Measurements from ENCODE around the gene MAFG. TPM values are rescaled to one million over a fixed set of nuclear protein-coding genes. Genes with fewer than 3 reads are reported as not detected.

Gene MAFG
- polyA plus RNA-seq, 1 donor: 21.1 TPM

DNA sequence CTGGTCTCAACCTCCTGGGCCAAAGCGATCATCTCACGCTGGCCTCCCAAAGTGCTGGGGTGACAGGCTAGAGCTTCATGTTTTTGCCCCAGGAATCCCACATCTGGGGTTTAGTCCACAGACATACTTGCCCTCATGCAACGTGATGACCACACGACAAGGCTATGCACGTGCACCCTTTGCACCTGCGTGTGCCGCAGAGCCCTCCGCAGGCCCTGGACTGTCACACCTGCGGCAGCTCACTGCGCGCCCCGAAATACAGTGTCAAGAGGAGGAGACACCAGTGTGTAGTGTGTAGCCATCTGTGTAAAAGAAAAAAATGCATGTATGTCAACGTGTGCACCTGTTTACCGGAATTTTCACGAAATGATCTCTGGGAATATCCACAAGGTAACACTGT lies 23.0 kb upstream of the MAFG start:
- WGBS (ENCODE audit: insufficient coverage, low lambda C conversion rate): no CpG with 5 or more reads among the region's 15 CpGs
- Histone ChIP-seq H3K36me3 (ENCODE audit: control insufficient read depth, insufficient read depth, low read length) (no peaks in the 10 kb centered on the region), H3K9me3 (ENCODE audit: control insufficient read depth, low read depth, low read length) (no peaks in the 10 kb centered on the region), H3K4me1 (ENCODE audit: control insufficient read depth, insufficient read depth, low read length) (no peaks in the 10 kb centered on the region), H3K27ac (ENCODE audit: low read length) (no peak overlapping the region), H3K27me3 (ENCODE audit: control insufficient read depth, insufficient read depth, low read length) (peaks cover 5% of the 10 kb centered on the region), H3K4me3 (ENCODE audit: low read length) (no peak overlapping the region)
- no peak for DNase-seq

DNA sequence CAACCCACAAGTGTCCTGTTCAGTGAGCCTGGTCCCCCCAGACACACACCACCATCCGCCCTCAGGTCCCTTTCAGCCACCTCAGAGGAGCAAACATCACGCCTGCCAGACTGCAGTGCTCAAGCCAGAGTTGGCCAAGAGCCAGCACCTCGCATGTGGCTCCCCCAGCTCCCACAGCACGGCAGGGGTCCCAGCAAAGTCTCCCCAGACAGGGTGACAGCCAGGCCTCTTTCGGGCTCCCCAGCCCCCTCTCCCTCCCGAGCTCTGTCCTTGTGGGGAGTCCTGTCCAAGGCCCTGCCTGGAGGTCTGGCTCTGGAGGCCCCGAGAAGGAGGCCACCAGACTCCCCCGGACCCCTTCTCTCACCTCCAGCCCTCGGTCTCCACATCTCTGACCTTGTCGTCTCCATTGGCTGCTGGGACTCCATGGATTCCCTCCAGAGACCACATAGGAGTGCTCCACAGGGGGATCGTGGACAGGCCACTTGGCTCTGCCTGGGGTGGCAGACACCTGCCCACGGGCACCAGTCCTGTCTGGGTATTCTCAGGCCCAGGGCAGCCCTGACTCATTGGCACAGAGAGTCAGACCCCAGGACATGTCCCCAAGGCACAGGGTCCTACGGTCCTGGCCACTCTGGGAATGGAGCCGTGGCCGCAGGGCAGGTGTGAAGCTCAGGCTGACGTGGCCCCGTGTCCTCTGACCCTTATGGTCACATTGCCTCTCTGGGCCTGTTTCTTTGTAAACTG lies 21.3 kb upstream of the MAFG start:
- DNase-seq: no peak
- H3K27ac ChIP-seq (ENCODE audit: low read length): no peak overlapping the region
- no peaks in the 10 kb centered on the region for H3K4me1 ChIP-seq (ENCODE audit: control insufficient read depth, insufficient read depth, low read length)
- no peaks in the 10 kb centered on the region for H3K36me3 ChIP-seq (ENCODE audit: control insufficient read depth, insufficient read depth, low read length)
- H3K9me3 ChIP-seq (ENCODE audit: control insufficient read depth, low read depth, low read length): no peaks in the 10 kb centered on the region
- 100% methylated on average over 2 of the region's 17 CpGs for WGBS (ENCODE audit: insufficient coverage, low lambda C conversion rate)
- no peak overlapping the region for H3K4me3 ChIP-seq (ENCODE audit: low read length)
- peaks cover 5% of the 10 kb centered on the region for H3K27me3 ChIP-seq (ENCODE audit: control insufficient read depth, insufficient read depth, low read length)

DNA sequence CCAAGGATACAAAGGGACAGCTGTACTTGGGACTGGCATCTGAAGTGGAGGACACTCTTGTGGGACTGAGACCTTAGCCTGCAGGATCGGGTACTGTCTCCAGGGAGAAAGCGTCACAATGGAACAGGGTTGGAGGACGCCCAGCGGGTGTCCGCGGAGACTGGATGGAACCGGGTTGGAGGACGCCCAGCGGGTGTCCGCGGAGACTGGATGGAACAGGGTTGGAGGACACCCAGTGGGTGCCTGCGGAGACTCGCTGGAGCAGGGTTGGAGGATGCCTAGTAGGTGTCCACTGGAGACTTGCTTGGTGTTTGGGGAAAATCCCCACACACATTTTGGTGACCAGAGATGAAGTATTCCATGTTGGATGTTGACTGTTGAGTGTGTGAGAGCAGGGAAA lies 19.7 kb upstream of the MAFG start, which contains the start of gene MYADML2:
Gene MYADML2, minus strand, starts transcription at position 45 of the 400 bp plus-strand sequence. CDS start 5,492 bp downstream, outside the sequence.
- DNase-seq: no peak
- peaks cover 3% of the 10 kb centered on the region for H3K27me3 ChIP-seq (ENCODE audit: control insufficient read depth, insufficient read depth, low read length)
- H3K36me3 ChIP-seq (ENCODE audit: control insufficient read depth, insufficient read depth, low read length): no peaks in the 10 kb centered on the region
- H3K27ac ChIP-seq (ENCODE audit: low read length): no peak within 1 kb of the TSS
- WGBS (ENCODE audit: insufficient coverage, low lambda C conversion rate): no CpG with 5 or more reads among the region's 13 CpGs
- no peaks in the 10 kb centered on the region for H3K4me1 ChIP-seq (ENCODE audit: control insufficient read depth, insufficient read depth, low read length)
- no peaks in the 10 kb centered on the region for H3K9me3 ChIP-seq (ENCODE audit: control insufficient read depth, low read depth, low read length)
- no peak within 1 kb of the TSS for H3K4me3 ChIP-seq (ENCODE audit: low read length)

DNA sequence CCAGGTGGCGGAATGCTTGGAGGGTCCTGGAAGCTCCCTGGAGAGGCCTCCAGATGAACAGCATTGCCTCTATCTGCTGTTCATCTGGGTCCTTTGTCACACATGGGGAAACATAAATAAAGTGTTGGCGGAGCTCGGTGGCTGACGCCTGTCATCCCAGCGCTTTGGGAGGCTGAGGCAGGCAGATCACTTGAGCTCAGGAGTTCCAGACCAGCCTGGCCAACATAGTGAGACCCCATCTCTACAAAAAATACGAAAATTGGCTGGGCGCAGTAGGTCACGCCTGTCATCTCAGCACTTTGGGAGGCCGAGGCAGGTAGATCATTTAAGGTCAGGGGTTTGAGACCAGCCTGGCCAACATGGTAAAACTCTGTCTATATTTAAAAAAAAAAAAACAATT lies 17.3 kb upstream of the MAFG start:
- 100% methylated on average over 1 of the region's 9 CpGs for WGBS (ENCODE audit: insufficient coverage, low lambda C conversion rate)
- DNase-seq: no peak
- H3K36me3 ChIP-seq (ENCODE audit: control insufficient read depth, insufficient read depth, low read length): no peaks in the 10 kb centered on the region
- peaks cover 8% of the 10 kb centered on the region for H3K27me3 ChIP-seq (ENCODE audit: control insufficient read depth, insufficient read depth, low read length)
- H3K9me3 ChIP-seq (ENCODE audit: control insufficient read depth, low read depth, low read length): peaks cover 6% of the 10 kb centered on the region
- H3K4me3 ChIP-seq (ENCODE audit: low read length): no peak overlapping the region
- no peaks in the 10 kb centered on the region for H3K4me1 ChIP-seq (ENCODE audit: control insufficient read depth, insufficient read depth, low read length)
- no peak overlapping the region for H3K27ac ChIP-seq (ENCODE audit: low read length)

DNA sequence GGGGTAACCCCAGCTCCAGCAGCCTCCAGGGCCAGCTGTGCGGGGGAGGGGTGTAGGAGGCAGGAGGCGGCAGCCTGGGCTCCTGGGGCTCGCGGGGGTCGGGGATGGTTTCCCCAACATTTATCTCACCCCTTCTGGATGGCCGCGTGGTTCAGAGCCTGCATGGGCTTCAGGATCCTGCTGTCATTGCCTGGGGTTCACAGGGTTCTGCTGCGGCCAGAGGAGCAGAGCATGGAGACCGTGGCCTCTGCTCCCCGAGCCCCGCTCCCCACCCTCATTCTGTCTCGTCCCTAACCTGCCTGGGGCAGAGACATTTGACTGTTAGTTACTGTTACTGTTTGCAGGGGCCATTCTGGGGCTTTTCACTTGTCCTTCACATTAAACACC lies 14.6 kb upstream of the MAFG start:
- Histone ChIP-seq H3K27me3 (ENCODE audit: control insufficient read depth, insufficient read depth, low read length) (peaks cover 8% of the 10 kb centered on the region), H3K36me3 (ENCODE audit: control insufficient read depth, insufficient read depth, low read length) (no peaks in the 10 kb centered on the region), H3K4me3 (ENCODE audit: low read length) (no peak overlapping the region), H3K27ac (ENCODE audit: low read length) (no peak overlapping the region), H3K4me1 (ENCODE audit: control insufficient read depth, insufficient read depth, low read length) (peaks cover 2% of the 10 kb centered on the region), H3K9me3 (ENCODE audit: control insufficient read depth, low read depth, low read length) (peaks cover 6% of the 10 kb centered on the region)
- WGBS (ENCODE audit: insufficient coverage, low lambda C conversion rate): no CpG with 5 or more reads among the region's 12 CpGs
- DNase-seq: no peak

DNA sequence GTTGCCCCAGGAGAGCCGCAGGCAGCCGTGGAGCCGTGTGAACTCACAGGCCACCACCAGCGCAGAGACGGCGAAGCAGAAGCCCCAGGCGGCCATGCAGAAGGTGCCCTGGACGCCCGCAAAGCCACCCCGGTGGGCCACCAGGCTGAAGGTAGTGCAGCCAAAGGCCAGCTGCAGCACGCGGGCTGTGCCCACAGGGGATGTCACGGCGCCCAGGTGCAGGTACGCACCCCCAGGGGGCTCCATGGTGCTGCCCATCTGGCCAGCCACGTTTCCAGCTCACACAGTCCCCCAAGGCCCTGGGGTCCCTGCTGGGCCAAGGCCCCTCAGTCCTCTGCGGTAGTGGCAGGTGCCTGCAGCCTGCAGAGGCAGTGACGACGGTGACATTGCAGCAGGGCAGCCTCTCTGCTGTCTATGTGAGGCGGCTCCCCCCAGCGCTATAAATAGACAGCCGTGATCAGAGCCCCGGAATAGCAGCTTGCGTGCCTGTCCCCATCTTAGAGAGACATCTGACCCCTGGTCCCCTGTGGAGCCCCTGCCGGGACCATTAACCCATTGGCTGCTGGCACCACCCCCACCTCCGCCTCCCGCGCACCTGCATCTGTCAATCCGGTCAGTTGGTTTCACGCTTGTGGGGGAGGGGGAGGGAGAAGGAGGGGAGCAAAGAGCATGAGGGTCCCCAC lies 14.1 kb upstream of the MAFG start:
- Histone ChIP-seq H3K4me3 (ENCODE audit: low read length) (no peak overlapping the region), H3K9me3 (ENCODE audit: control insufficient read depth, low read depth, low read length) (peaks cover 6% of the 10 kb centered on the region), H3K27me3 (ENCODE audit: control insufficient read depth, insufficient read depth, low read length) (peaks cover 8% of the 10 kb centered on the region), H3K4me1 (ENCODE audit: control insufficient read depth, insufficient read depth, low read length) (peaks cover 5% of the 10 kb centered on the region), H3K27ac (ENCODE audit: low read length) (no peak overlapping the region), H3K36me3 (ENCODE audit: control insufficient read depth, insufficient read depth, low read length) (no peaks in the 10 kb centered on the region)
- WGBS (ENCODE audit: insufficient coverage, low lambda C conversion rate): 0% methylated on average over 1 of the region's 30 CpGs
- no peak for DNase-seq

DNA sequence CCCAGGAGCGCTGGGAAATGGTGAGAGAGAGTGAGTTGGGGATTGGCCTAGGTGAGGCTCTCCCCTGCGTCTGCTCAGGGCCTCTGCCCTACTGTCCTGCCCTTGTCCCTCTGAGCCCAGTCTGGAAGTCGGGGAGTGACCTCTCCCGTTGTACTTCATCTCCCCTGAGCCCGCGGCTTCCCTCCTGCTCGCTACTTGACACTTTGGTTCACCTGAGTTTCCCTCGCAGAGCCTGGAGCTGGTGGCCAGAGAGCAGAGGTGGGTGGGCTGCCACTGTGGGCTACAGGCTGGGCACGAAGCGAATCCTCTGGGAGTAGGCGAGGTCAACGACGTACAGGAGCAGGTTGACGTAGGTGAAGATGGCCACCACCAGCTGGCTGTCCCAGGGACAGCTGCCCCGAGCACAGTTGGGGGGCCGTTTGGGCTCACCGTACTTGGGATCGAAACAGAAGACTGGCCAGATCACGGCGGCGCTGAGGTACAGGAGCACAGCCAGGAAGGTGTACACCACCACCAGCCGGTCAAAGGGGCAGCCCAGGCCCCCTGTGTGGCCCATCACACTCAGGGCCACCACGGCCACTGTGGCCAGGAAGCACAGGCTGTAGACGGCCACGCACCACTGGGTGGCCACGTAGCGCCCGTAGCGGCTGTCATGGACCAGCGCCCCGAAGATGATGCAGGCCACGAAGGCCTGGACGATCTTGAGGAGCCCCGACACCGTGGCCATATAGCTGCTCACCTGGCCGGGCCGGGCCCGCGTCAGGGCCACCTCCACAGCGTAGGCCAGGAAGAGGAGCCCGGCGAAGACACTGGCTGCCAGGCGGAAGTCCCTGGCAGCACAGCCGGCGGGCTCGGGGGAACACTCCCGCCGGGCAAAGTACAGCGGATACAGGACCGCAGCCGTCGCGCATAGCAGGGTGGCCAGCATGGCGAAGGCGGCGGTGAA lies 13.3 kb upstream of the MAFG start:
- Histone ChIP-seq H3K9me3 (ENCODE audit: control insufficient read depth, low read depth, low read length) (peaks cover 6% of the 10 kb centered on the region), H3K4me3 (ENCODE audit: low read length) (no peak overlapping the region), H3K36me3 (ENCODE audit: control insufficient read depth, insufficient read depth, low read length) (no peaks in the 10 kb centered on the region), H3K4me1 (ENCODE audit: control insufficient read depth, insufficient read depth, low read length) (peaks cover 8% of the 10 kb centered on the region), H3K27me3 (ENCODE audit: control insufficient read depth, insufficient read depth, low read length) (peaks cover 8% of the 10 kb centered on the region), H3K27ac (ENCODE audit: low read length) (no peak overlapping the region)
- DNase-seq: no peak
- WGBS (ENCODE audit: insufficient coverage, low lambda C conversion rate): no CpG with 5 or more reads among the region's 56 CpGs

DNA sequence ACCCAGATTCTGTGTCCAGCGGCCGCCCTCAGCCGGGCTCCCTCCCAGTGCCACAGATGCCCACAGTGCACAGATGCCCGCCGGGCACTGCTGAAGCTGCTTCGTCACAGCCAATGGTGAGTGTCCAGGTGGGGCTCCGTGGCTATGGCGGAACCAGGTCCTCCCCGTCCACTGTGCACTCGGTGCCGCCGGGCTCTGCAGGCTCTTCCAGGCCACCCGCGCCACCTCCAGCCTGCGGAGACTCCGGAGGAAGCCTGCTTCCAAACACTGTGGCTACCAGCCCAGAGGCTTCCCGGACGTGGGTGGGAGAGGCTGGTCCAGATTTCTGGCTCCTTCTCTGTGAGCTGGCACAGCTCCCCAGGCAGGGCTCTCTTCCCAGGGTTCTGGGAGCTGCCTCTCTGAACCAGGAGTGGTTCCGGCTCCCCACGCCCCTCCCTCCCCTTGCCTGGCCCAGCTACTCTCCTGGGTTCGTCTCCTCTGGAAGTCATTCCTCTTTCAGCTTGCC lies 12.4 kb upstream of the MAFG start:
- Histone ChIP-seq H3K27ac (ENCODE audit: low read length) (no peak overlapping the region), H3K4me1 (ENCODE audit: control insufficient read depth, insufficient read depth, low read length) (peaks cover 8% of the 10 kb centered on the region), H3K36me3 (ENCODE audit: control insufficient read depth, insufficient read depth, low read length) (no peaks in the 10 kb centered on the region), H3K9me3 (ENCODE audit: control insufficient read depth, low read depth, low read length) (peaks cover 6% of the 10 kb centered on the region), H3K27me3 (ENCODE audit: control insufficient read depth, insufficient read depth, low read length) (peaks cover 8% of the 10 kb centered on the region), H3K4me3 (ENCODE audit: low read length) (no peak overlapping the region)
- DNase-seq: no peak
- no CpG with 5 or more reads among the region's 21 CpGs for whole genome bisulfite sequencing (ENCODE audit: insufficient coverage, low lambda C conversion rate)

DNA sequence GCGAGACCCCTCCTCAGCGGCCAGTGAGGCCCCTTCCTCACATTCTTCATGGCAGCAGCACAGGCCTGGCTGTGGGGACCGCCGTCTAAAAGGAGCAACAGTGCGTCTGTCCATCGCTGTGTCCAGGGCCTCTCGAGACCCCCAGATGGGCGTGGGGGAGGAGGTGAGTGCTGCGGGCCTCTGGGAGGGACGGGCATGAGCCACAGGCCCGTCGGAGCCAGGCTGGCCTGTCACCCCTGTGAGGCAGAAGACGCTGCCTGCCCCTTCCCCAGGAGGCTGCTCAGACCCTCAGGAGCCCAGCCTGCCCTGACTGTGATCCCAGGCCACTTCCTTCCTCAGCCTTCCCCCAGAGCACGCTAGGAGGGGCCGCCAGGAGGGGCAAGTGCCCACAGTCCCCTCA lies 11.7 kb upstream of the MAFG start:
- H3K36me3 ChIP-seq (ENCODE audit: control insufficient read depth, insufficient read depth, low read length): no peaks in the 10 kb centered on the region
- H3K27me3 ChIP-seq (ENCODE audit: control insufficient read depth, insufficient read depth, low read length): peaks cover 8% of the 10 kb centered on the region
- H3K27ac ChIP-seq (ENCODE audit: low read length): no peak overlapping the region
- no CpG with 5 or more reads among the region's 15 CpGs for WGBS (ENCODE audit: insufficient coverage, low lambda C conversion rate)
- peaks cover 8% of the 10 kb centered on the region for H3K4me1 ChIP-seq (ENCODE audit: control insufficient read depth, insufficient read depth, low read length)
- H3K9me3 ChIP-seq (ENCODE audit: control insufficient read depth, low read depth, low read length): peaks cover 6% of the 10 kb centered on the region
- DNase-seq: no peak
- no peak overlapping the region for H3K4me3 ChIP-seq (ENCODE audit: low read length)

DNA sequence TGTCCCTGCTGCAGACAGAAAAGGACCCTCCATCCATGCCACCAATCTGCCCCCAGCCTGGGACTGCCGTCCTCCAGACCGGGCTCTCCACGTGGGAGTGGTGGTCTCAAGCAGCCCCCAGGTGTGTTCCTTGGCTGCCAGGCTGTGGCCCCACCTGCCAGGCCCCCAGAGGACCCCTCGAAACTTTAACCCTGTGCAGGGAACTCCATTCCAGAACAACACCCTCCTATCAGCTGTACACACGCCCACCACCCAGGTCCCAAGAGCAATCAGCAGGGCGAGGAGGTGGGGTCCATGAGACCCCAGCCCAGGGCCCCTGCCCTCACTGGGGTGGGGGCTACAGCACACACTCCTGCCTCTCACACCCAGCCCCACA lies 8.2 kb upstream of the MAFG start:
- WGBS (ENCODE audit: insufficient coverage, low lambda C conversion rate): no CpG with 5 or more reads among the region's 6 CpGs
- Histone ChIP-seq H3K4me1 (ENCODE audit: control insufficient read depth, insufficient read depth, low read length) (peaks cover 8% of the 10 kb centered on the region), H3K9me3 (ENCODE audit: control insufficient read depth, low read depth, low read length) (no peaks in the 10 kb centered on the region), H3K36me3 (ENCODE audit: control insufficient read depth, insufficient read depth, low read length) (peaks cover 2% of the 10 kb centered on the region), H3K27ac (ENCODE audit: low read length) (no peak overlapping the region), H3K27me3 (ENCODE audit: control insufficient read depth, insufficient read depth, low read length) (no peaks in the 10 kb centered on the region), H3K4me3 (ENCODE audit: low read length) (no peak overlapping the region)
- DNase-seq: no peak
